CD4-positive, alpha-beta T cell (primary cell): ENCODE measurements around the gene CEP20. TPM values are rescaled to one million over a fixed set of nuclear protein-coding genes. Genes with fewer than 3 reads are reported as not detected.
A peak's percentile ranks its signal among the peaks of the same experiment; 100 is the strongest.

Experiments used
- ATAC-seq: fragments of 200-7000 bp; cut with Tn5 transposase; one replicate; pipeline ENCODE4 v1.10.0; 2022; ENCODE audit warnings: mild to moderate bottlenecking; ENCODE audit not compliant: poor library complexity
- CTCF ChIA-PET: fragments of 350-600 bp; sonication (Branson Sonifier 250); formaldehyde crosslinking; loops from one replicate; lab custom pipeline; 2021; ENCODE audit warnings: antibody characterized with exemption, inconsistent platforms; lab: Charles Lee
- POLR2A ChIA-PET: fragments of 350-600 bp; sonication (Branson Sonifier 250); formaldehyde crosslinking; loops from one replicate; lab custom pipeline; 2021; ENCODE audit warnings: antibody characterized with exemption, inconsistent platforms; lab: Charles Lee
- DNase-seq, 14 experiments: peaks; one replicate each; pipeline ENCODE4 v3.0.0-alpha.2; 2013 to 2020; ENCODE audit warnings: mixed read lengths in 2 of 14
- H3K27ac ChIP-seq, 2 donors: one replicate each; pipeline versions ENCODE4 v1.5.1 to v1.7.0; 2013; ENCODE audit warnings: low read length in 2 of 2, low read depth in 1 of 2, mild to moderate bottlenecking in 1 of 2
- H3K27me3 ChIP-seq, 2 experiments: 1 replicate in 1 of 2; 2 replicates in 1 of 2; pipeline versions ENCODE4 v1.6.1 to v1.7.0; 2013; ENCODE audit warnings: low read length in 2 of 2, control low read depth in 1 of 2, mild to moderate bottlenecking in 1 of 2, moderate library complexity in 1 of 2; ENCODE audit not compliant: insufficient read depth in 2 of 2, control insufficient read depth in 1 of 2
- H3K36me3 ChIP-seq: one replicate; pipeline ENCODE4 v1.6.1; 2013; ENCODE audit warnings: low read length, control low read depth; ENCODE audit not compliant: insufficient read depth
- H3K4me1 ChIP-seq: one replicate; pipeline ENCODE4 v1.6.1; 2013; ENCODE audit warnings: low read length, control low read depth; ENCODE audit not compliant: insufficient read depth
- H3K4me3 ChIP-seq: one replicate; pipeline ENCODE4 v1.5.1; 2013; ENCODE audit warnings: mild to moderate bottlenecking, low read length, moderate library complexity
- H3K9me3 ChIP-seq, 2 experiments: 1 replicate in 1 of 2; 2 replicates in 1 of 2; pipeline versions ENCODE4 v1.6.1 to v1.7.0; 2013; ENCODE audit warnings: low read length in 2 of 2, mild to moderate bottlenecking in 2 of 2, control low read depth in 1 of 2, moderate library complexity in 1 of 2; ENCODE audit not compliant: control insufficient read depth in 1 of 2, insufficient read depth in 1 of 2
- H3K27ac Mint-ChIP-seq: one replicate; pipeline ENCODE4 v1.8.0; 2020; ENCODE audit warnings: mixed read lengths
- H3K27me3 Mint-ChIP-seq: one replicate; pipeline ENCODE4 v1.8.0; 2021; ENCODE audit warnings: mixed read lengths
- H3K36me3 Mint-ChIP-seq: one replicate; pipeline ENCODE4 v1.8.0; 2021; ENCODE audit warnings: low read depth, mixed read lengths
- H3K4me1 Mint-ChIP-seq: one replicate; pipeline ENCODE4 v1.8.0; 2021; ENCODE audit warnings: low read depth, mixed read lengths
- H3K4me3 Mint-ChIP-seq: one replicate; pipeline ENCODE4 v1.8.0; 2020; ENCODE audit warnings: mild to moderate bottlenecking, mixed read lengths
- H3K9me3 Mint-ChIP-seq: one replicate; pipeline ENCODE4 v1.8.0; 2020; ENCODE audit warnings: mixed read lengths
- CTCF ChIP-seq: fragments of 200-600 bp; IDR thresholded peaks from one replicate; pipeline ENCODE4 v1.8.0; 2022; ENCODE audit warnings: antibody characterized with exemption, mild to moderate bottlenecking
- intact Hi-C, 2 experiments: fragments of 100-400 bp; cut with DNase I in 1 of 2; cut with micrococcal nuclease in 1 of 2; formaldehyde crosslinking; loops; one replicate each; pipeline versions ENCODE4 v1.15.1 to v1.9.0; 2023 to 2025; cut with DNase I, micrococcal nuclease
- total RNA-seq, 174 experiments: library from RNA in 2 of 174; stranded (reverse) in 2 of 174; gene quantifications; one replicate each; pipeline ENCODE4 v1.2.3 and lab custom pipeline; 2021 to 2026

Gene CEP20
- total RNA-seq, 2 experiments from 2014 or later: 14.4 to 15.5 TPM

DNA sequence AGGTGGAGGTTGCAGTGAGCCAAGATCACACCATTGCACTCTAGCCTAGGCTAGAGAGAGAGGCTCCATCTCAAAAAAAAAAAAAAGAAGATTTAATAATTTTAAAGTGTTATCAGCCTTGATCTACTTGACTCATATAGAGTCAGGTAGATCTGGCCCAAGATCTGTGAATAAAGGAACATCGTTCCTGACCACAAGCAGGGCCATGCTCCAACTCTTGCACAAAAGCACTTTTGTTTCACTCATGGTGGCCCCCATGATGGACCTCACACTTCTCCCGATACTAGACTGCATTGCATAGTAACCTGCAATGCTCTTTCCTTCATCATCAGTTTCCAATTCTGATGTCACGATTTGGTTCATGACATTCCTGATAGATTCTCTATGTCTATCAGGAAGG is 26.4 kb downstream of the CEP20 start:
- Histone ChIP-seq H3K9me3 (no peaks in the 10 kb centered on the region), H3K27ac (no peak overlapping the region), H3K4me3 (no peak overlapping the region), H3K4me1 (peaks cover 9% of the 10 kb centered on the region), H3K27me3 (peaks cover 13 to 15% of the 10 kb centered on the region in 2 experiments), H3K36me3 (peaks cover 20% of the 10 kb centered on the region)
- peaks cover 5% of the 10 kb centered on the region for H3K4me1 Mint-ChIP-seq
- intact Hi-C loops: no loop called here
- H3K27me3 Mint-ChIP-seq: peaks cover 9% of the 10 kb centered on the region
- peaks cover 19% of the 10 kb centered on the region for H3K36me3 Mint-ChIP-seq
- H3K27ac Mint-ChIP-seq: no peak overlapping the region
- ATAC-seq (no peak), DNase-seq (no peak)
- no peak for TF ChIP-seq CTCF
- no peaks in the 10 kb centered on the region for H3K9me3 Mint-ChIP-seq
- CTCF ChIA-PET: no interaction called here
- no peak overlapping the region for H3K4me3 Mint-ChIP-seq
- POLR2A ChIA-PET: no interaction called here

DNA sequence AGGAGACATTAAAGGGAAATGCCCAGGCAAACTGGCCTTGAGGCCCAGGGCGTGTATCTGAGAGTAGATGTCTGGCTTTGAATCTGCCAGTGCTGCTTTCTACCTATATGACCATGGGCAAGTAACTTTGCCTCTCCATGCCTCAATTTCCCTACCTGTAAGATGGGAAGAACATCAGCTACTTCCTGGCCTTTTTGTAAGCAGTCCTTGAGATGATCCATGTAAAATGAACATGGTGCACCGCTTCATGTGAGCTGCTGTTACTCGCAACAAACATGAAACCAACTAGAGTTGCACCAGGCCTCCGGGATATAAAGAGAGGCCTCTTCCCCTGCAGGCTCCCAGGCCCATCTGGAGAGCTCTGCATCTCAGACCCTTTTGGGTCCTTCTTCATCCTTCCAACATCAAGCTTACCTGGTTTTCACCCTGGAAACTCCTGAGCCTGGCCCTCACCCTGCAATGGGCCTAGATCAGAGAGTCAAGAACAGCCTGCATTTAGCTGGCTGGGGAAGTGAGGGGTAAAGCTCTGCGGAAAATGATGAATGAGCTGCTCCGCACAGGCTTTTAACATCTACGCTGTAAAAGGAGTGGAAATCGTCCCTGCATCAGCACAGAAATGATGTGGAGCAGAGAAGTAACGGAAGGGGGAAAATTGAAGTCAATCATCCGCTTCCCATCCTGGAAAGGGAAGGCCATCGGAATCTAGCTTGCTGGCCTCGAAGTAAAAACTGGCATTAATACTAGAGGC is 29.3 kb downstream of the CEP20 start:
- ATAC-seq (no peak), DNase-seq (no peak)
- H3K36me3 Mint-ChIP-seq: no peaks in the 10 kb centered on the region
- H3K4me1 Mint-ChIP-seq: peaks cover 5% of the 10 kb centered on the region
- CTCF ChIA-PET: no interaction called here
- no peaks in the 10 kb centered on the region for H3K9me3 Mint-ChIP-seq
- no peak overlapping the region for H3K4me3 Mint-ChIP-seq
- POLR2A ChIA-PET: interaction anchor here (0.7 kb wide), 1 partner anchor 11 kb away, joined by 3 read pairs; no protein-coding TSS in a partner anchor
- no peak for TF ChIP-seq CTCF
- Histone ChIP-seq H3K36me3 (no peaks in the 10 kb centered on the region), H3K27ac (no peak overlapping the region), H3K9me3 (no peaks in the 10 kb centered on the region), H3K4me1 (peaks cover 11% of the 10 kb centered on the region), H3K4me3 (no peak overlapping the region), H3K27me3 (peaks cover 31 to 33% of the 10 kb centered on the region in 2 experiments)
- intact Hi-C loops: no loop called here
- H3K27ac Mint-ChIP-seq: no peak overlapping the region
- H3K27me3 Mint-ChIP-seq: peaks cover 37% of the 10 kb centered on the region

DNA sequence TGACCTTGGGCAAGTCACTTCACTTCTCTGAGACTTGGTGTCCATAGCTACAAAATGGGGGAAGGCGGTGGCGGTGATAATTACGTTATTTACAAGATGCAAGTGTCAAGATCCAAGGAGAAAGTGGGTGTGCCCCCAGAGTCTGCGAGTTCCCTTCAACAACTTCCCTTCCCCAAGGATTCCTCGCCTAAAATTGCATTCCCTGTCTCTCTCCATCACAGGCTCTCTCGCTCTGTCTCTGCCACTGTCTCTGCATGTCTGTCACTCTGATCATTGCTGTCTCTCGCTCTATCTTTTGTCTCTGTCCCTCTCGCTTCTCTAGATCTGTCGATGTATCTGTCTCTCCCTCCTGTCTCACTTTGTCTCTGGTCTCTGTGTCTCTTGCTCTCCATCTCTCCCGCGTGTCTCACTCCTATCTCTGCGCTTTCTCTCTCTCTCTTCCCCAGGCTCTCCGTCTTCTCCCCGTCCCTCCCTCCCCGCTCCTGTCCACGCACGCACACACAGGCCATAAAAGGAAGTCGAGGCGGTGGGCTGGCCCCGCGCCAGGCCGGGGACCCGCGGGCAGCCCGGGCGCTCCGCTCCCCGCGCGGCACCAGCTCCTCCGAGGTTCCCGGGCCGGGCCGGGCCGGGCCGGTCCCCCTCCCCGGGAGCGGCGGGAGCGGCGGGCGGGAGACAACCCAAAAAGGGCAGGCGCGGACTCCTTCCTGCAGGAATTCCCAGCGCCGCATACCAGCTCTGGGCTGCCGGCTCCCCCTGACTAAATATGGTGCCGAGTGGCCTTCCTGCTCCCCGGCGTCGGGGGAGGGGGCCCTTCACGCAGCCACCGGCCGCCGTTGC is 30.5 kb downstream of the CEP20 start:
- Mint-ChIP-seq H3K9me3 (no peaks in the 10 kb centered on the region), H3K4me3 (no peak overlapping the region), H3K4me1 (peaks cover 5% of the 10 kb centered on the region), H3K27me3 (peaks cover 38% of the 10 kb centered on the region), H3K27ac (no peak overlapping the region), H3K36me3 (no peaks in the 10 kb centered on the region)
- intact Hi-C loops: no loop called here
- Histone ChIP-seq H3K36me3 (no peaks in the 10 kb centered on the region), H3K9me3 (no peaks in the 10 kb centered on the region), H3K27me3 (peaks cover 33 to 34% of the 10 kb centered on the region in 2 experiments), H3K4me3 (no peak overlapping the region), H3K27ac (no peak overlapping the region), H3K4me1 (peaks cover 11% of the 10 kb centered on the region)
- no peak for TF ChIP-seq CTCF
- ATAC-seq (no peak), DNase-seq (peak in 2 of 14 experiments; percentile 11 to 17)
- ChIA-PET POLR2A (no interaction called here), CTCF (no interaction called here)
